WTC11 (cell line): ENCODE measurements around the gene GGT6.

Experiments used
- ATF3 ChIP-seq: sonication (generic); formaldehyde crosslinking; conservative IDR thresholded peaks from 2 replicates; pipeline ENCODE4 v1.8.1; 2022; ENCODE audit warnings: mild to moderate bottlenecking, missing genetic modification reagents
- CBFB ChIP-seq: sonication (generic); formaldehyde crosslinking; IDR thresholded peaks from 2 replicates; pipeline ENCODE4 v1.8.1; 2022; ENCODE audit warnings: mild to moderate bottlenecking, low read depth, missing genetic modification reagents
- CTCF ChIP-seq: fragments of 200-600 bp; IDR thresholded peaks from 2 replicates; pipeline ENCODE4 v1.8.0; 2022; ENCODE audit warnings: antibody characterized with exemption
- ETV6 ChIP-seq: sonication (generic); formaldehyde crosslinking; IDR thresholded peaks from 2 replicates; pipeline ENCODE4 v1.8.1; 2022; ENCODE audit warnings: mild to moderate bottlenecking, missing genetic modification reagents
- JUN ChIP-seq: sonication (generic); formaldehyde crosslinking; IDR thresholded peaks from 2 replicates; pipeline ENCODE4 v1.8.0; 2023; ENCODE audit warnings: mild to moderate bottlenecking, missing genetic modification reagents
- NFYB ChIP-seq: sonication (generic); formaldehyde crosslinking; conservative IDR thresholded peaks from 2 replicates; pipeline ENCODE4 v1.8.0; 2022; ENCODE audit warnings: low read depth, missing genetic modification reagents
- USF2 ChIP-seq: sonication (generic); formaldehyde crosslinking; IDR thresholded peaks from 2 replicates; pipeline ENCODE4 v1.8.1; 2023; ENCODE audit warnings: mild to moderate bottlenecking, missing genetic modification reagents, moderate library complexity
- ZNF138 ChIP-seq: sonication (generic); formaldehyde crosslinking; conservative IDR thresholded peaks from 2 replicates; pipeline ENCODE4 v1.8.1; 2022; ENCODE audit warnings: mild to moderate bottlenecking, moderate library complexity, missing genetic modification reagents

GRCh38 chr17:4508207-4508606 lies 52.2 kb downstream of the GGT6 start:
- no peak for TF ChIP-seq ETV6 (CRISPR knock-in tag)
- no peak for TF ChIP-seq CBFB (CRISPR knock-in tag)
- no peak for TF ChIP-seq ATF3 (CRISPR knock-in tag)
- TF ChIP-seq JUN (CRISPR knock-in tag): no peak
- TF ChIP-seq NFYB (CRISPR knock-in tag): no peak
- TF ChIP-seq USF2 (CRISPR knock-in tag): no peak
- TF ChIP-seq CTCF: no peak
- no peak for TF ChIP-seq ZNF138 (CRISPR knock-in tag)
